NCI-H2081 treated with DMSO at 0.1 percent for 48 hours (cell line): Measurements from ENCODE around the gene PEX5L.

ENCODE experiments used
- DNase-seq: peaks from one replicate; lab custom pipeline; 2025; lab: John Stamatoyannopoulos, UW

PEX5L gene

DNA sequence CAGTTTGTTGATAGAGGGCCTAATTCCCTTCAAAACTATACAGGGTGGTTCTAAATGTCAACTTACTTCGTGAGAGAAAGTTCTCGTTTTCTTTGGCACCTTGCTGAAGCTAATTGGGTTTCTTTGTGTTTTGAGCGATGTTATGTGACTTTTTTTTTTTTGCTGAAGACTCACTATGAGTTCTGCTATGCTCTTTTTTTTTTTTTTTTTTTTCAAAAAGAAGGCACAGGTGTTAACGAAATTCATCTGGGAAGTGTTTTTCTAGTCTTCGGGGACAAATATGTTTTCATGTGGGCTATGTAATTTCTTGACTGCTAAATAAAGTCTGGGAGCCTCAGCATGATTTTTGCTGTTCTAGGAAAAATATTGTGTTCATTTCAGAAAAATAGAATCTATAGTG lies 81.5 kb downstream of the PEX5L start:
- DNase-seq = no peak

DNA sequence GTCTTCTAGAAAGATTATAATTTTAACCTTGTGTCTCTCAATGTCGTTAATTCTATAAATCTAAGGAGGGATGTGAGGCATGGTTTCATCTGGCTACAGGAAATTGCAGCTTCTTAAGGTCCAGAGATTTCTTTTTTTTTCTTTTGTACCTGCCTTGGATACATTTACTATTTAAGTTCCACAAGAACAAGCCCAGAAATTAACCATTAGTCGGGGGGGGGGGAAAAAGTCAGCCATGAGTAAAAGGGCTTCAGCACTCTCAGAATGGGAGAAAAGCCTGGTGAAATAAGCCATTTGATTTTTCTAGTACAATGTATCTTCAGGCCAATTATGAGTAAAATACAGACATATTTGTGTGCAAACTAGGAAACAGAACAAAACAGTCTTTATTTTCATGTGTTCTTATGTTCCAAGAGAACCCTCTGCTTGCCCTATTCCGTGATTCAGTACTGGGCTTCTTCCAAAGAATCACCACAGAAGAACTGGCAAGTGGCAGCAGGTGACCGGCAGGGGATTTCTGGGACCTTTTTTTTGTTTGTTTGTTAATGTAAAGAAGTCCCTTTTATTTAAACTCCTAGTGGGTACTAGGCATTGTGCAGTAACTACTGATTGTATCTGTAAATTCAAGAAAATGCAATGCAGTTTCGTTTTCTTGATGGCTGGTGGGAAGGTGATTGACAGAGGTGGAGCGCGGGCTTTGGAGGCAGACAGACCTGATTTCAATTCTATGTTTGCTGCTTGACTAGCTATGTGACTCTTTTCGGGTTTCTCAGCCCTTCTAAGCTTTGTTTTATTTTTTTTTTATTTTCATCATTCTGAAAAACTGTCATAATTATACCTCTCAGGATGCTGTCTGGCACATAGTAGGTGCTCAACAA lies 82.5 kb downstream of the PEX5L start:
- no peak for DNase-seq

DNA sequence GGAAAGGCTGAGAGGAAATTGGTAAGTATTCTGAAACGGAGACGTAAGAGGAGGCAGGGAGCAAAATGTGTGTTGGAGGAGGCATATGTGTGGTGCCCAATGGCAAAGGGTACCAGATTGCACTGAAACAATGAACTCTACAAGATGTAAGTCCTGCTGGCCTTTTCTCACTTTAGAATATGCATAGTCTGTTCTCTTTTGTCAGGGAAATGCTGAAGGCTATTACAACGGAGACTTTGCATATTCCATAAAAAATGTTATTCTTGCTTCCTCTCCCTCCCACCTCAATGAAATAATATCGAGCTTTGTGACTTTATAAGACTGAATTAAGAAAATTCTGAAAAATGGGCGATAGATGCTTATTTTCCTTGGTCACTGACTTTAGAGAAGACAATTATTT lies 85.9 kb downstream of the PEX5L start:
- no peak for DNase-seq

DNA sequence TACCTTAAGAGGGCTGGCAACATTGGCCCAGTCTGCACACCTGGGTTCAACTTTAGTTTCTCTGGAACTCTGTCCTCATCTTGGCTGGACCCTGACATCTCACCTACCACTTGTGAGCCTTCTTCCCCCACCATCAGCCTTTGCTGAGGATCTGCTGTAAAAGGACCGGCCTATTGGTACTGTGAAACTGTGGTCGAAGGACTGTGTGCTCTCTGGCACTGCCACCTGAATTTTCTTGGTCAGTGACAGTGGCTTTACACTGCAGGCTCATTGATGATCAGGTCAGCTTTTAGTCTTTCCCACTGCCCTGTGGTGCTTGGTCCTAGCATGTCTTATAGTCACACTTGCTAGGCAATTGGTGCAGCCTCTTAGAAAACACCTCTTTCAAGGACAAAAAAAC lies 86.9 kb downstream of the PEX5L start:
- no peak for DNase-seq

DNA sequence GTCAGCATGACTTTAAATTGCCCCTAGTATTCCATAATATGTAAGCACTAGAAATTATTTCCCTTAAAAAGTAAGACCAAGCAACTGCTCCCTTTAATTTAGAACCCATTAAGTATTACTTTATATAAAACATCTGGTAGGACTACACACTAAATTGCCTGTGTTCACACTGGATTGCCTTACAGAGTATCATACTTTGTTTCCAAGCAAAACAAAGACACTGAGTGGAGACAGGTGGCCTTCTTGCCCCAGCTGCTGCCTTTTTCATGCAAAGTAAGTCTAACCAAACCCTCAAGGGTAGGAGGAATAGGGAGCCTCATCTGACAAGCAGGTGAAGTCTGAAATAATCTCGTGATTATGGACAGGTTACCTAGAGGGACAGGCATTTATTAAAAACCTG lies 87.3 kb downstream of the PEX5L start:
- DNase-seq = peak; percentile 85

DNA sequence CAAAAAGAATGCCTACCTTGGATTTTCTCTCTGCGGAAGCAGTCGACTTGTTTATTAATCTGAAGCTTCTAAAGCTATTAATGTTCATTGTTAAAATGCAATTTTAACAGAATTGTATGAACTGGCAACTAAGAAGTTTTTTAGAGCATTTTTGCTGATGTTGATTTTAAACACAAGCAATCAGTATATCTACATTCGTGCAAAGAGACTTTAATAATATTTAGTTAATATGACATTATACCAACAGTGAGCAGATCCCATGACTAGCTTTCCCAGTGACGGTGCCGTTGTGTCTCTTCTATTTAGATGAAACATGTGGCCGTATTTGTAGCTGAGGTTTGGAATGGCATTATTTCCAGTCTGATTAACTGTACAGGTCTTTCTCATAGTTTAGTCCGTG lies 88.0 kb downstream of the PEX5L start:
- no peak for DNase-seq

DNA sequence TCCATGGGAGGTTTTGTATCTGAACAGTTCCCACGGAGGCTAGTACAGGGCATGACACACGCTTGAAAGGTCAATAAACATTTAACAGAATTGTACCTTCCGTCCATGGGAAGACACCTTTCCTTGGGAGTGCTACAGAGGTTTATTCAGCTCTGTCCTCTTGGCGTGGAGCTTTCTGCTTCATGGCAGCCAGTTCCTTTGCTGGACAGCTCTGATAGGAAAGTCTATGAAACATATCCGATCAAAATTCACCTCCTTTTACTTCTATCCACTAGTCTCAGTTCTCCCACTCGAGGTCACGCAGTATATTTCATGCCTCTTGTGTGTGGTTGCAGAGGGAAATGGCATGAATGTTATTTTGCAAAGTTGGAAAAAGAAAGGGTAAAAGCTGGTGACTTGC lies 91.2 kb downstream of the PEX5L start:
- DNase-seq = no peak

DNA sequence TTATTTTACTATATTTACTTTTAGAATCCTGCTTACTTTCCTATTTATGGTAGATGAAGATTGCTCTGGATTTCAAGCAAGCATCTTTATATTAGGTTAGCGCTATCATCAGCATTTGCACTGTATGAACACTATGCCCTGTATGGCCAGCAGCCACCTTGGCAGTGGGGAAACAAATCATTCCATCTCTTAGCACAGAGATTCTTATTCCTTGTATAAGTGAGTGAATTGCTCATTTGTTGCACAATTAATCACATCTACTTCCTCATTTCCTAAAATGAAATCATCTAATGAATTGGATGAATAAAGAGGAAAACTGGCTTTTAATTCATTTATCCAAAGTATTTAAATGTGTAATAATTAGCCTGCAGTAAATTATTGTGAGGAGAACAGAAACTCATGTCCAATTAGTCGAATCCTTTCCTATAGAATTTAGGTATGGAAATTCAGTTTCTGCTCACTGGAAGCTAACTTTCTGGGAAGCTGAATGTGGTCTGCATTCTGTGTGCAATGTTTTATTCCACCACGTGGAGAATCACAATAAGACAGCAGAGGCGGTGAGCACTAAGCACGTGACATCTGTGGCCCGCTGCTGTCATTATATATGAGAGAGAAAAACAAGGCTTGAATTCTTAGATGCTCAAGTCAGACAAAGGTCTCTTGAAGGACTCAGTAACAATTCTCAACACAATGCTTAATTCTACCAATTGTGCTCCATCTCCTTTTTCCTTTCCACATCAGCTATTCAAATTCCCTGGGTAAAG lies 93.4 kb downstream of the PEX5L start:
- DNase-seq = no peak

DNA sequence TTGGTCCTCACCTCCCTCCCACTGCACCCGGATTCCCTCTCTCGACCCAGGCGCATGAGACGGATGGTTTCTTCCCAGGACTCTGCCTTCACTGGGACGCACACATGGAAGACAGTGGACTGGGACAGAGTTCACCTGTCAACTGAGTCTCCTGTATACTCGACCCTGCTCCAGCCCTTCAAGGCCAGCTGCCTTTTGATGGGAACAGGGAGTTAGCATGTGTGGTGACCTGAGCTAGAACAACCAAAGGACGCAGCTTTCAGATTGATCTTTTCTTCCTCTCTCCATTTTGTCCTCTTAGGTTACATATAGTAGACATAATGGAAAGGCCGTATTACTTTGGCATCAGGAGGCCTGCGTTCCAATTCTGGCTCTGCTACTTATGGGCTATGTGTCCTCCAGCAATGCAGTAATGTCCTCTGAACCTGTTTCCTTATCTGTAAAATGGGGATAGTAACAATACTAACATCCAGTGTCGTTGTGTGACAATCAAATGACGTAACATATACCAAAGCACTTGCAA lies 94.1 kb downstream of the PEX5L start:
- DNase-seq = no peak

DNA sequence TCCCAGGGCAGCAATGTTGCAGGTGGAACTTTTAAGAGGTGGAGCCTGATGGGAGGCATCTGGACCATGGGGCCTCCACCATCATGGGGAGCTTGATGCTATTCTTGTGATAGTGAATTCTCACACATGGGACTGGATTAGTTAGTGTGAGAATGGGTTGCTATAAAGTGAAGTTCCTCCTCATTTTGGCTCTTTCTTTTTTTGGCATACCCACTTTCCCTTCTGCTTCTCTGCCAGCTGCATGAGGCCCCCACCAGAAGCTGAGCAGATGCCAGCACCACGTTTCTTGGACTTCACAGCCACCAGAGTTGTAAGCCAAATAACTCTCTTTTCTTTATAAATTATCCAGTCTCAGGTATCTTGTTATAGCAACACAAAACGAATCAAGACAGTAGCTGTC lies 101.0 kb downstream of the PEX5L start:
- no peak for DNase-seq

DNA sequence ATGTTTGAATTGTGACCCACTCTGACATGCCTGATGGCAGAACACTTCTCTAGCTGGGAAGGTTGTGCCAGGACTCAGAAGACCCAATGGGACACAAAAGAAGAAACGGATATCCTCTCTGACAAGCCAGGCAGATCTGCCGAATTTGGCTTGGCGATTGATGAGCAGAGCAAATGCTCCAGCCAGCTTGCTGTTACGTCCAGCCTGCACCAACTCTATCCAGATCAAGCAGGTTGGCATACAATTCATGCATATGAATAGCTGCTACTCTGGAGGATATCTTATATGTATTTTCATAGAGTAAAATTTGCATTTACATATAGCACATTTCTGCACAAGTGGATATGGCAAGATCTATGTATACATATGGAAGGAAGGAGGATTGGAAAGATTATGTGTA lies 102.8 kb downstream of the PEX5L start:
- DNase-seq = peak; percentile 27

DNA sequence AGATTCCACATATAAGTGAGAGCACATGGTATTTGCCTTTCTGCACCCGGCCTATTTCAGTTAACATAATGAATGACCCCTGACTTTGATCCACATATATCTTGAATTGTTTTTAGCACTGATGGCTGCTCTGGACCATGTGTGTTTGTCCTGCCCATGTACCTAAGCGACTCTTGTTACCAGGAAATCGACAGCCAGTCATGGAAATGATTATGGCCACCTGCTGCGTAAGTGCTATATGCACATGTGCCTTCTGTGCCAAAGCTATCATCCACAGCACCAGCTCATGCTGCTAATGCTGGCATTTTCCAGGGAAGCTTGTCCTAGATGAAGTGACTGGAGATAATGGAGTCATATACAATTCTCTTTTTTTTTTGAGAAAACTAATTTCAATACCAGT lies 103.7 kb downstream of the PEX5L start:
- DNase-seq = peak; percentile 100

DNA sequence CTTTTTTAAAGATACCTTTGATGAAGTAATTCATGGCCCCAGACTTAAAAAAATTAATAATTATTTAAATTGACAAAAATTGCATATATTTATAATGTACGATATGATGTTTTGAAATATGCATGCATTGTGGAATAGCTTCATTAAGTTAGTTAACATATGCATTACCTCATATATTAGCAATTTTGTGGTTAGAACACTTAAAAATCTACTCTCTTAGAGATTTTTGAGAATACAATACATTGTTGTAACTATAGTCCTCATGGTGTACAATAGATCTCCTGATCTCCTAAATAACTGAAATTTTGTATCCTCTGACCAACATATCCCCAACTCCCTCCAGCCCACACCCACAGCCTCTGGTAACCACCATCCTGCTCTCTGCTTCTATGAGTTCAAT lies 104.1 kb downstream of the PEX5L start:
- no peak for DNase-seq

DNA sequence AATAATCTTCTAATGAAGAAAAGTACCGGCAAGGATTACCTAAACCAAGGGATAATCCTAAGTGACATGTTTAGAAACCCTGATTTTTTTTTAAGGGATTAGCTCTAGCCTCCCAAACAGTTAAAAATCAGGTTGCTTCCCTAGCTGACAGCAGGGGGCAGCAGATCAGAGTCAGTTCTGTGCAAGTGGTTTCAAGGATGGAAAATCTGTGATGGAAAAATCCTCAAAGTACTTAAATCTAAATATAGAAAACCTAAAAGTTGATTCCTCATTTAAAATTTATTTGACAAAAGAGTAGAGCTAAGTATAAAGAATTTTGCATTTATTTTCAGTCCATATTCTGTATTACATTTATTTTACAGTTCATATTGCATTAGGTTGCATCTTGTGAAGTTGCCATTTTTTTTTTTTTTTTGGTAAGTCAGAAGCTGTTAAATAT lies 107.6 kb downstream of the PEX5L start:
- DNase-seq = peak; percentile 85

DNA sequence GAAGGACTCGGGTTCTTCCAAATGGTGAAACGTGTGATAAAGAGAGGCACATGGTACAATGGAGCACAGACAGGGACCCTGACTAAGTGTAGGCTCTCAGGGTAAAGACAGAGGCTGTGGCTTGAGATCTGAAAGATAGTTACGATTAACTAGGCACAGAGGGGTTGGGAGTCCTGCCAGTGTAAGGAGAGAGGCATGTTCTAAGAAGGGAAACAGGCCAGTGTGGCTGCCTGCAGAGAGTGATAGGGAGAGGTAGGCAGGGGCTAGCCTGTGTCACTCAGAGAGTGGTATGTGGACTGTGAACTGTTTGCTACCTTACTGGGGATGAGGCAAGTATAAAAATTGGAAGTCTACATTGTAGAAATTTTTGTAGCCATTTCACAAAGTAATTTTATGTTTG lies 109.5 kb downstream of the PEX5L start:
- no peak for DNase-seq

DNA sequence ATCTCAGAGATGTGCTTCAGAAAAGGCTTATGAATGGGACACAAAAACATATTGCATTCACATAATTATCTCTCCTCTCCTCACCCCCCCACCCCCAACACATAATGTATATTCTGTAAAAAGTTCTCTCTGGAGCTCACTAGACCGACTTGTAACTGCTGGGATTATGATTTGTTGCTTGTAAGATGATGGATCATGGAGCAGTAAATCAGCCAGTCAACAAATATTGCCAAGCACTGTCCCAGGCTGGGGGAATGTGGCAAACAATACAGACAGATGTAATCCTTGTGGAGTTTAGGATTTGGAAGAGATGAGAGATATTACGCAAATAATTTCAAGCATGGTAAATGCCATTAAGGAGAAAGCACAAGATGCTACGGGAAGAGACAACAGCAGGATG lies 114.8 kb downstream of the PEX5L start:
- DNase-seq = no peak

DNA sequence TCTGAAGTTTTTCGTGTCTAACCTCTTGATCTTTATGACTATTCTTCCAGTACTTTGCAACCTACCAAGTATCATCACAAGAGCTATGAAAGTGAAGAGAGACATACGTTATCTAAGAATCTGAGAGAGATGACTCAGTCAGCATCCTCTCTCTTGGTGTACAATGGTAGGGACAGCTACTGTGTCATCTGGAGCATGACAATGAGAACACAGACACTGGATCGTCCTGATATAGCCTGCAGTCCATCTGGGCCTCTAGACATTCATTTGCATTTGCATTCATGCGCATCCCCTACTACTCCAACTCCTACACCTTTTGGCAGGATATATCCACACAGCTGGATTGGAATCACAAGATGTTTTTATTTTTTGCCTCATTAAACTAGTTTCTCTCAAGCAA lies 115.2 kb downstream of the PEX5L start:
- DNase-seq = no peak

DNA sequence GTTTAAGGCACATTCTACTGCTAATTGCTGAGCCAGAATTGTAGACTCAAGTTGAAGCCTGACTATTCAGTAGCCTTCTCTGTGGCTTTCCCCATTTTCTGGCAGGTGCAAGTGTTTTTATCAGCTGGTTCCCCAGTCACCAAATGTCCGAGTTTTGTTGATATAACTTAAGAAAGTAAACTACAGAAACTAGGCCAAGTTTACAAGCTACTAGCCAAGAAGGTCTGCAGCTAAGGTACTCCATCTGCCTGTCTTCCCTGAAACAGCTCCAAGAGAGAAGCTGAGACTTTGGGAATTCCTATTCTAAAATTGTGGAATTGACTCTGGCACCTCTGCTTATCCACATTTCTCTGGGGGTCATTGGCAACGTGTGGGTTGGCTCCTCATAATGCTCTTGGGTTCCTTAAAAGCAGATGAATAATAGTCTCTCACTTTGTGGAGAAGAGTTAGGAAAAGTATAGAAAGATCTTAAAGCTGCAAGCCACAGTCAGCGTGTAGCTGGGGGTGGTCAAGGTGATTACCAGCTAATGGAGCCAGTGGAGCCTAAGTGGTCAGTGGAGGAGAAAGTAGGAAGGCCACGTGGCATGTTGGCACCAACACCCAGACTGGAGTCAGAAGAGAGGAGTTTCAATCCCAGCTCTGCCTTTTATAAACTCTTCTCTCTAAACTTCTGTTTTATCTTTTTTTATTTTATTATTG lies 128.8 kb downstream of the PEX5L start:
- DNase-seq = no peak

DNA sequence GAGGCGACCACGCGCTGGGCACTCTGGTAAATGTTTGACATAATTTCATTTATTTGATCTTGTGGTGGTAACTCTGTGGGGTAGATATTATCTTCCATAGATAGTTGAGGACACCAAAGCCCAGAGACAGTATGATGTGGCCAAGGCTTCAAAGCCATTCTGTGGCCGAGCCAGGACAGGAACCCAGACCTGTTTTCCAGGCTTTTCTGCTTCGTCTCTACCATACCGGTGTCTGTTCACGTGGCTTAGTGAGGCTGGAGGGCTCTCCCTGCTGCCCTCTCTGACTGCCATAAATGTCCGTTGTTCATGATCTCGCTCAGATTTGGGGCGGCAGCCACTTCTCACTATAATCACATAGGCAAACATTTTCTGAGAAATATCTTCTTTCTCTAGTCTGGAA lies 134.7 kb downstream of the PEX5L start:
- DNase-seq = no peak

DNA sequence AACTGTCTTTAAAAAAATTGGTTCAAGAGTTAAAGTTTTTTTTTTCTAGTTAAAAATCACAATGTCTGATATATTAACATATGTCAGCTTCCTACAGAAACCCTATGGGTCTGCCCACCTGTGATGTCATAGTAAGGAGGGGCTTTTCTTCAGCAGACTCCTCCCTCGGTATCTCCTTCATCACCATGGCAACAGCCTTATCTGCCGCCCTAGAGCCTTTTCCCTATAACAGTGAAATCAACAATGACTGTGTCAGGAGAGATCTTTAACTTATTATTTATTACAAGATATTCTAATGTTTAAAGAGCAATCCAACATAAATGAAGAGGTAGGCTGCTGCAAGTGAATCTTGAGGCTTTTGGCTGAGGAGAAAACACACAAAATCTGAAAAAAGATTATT lies 138.7 kb downstream of the PEX5L start:
- DNase-seq = peak; percentile 39

DNA sequence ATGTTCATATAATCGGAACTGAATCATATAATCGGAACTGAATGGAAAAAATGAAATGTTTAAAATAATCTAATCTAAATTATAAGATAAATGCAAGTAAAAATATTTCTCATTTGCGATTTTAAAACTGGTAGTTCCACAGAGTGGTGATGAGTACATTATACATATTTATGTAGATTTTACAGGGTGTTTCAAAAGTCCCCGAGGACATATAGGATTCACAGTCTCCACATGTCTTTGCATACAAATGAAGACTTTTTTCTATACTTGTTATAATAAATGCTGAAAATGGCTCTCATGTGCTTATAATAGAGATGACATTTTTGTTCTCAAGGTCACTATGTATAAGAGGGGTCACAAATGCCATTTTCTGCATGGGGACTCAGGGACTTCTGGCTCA lies 139.5 kb downstream of the PEX5L start:
- DNase-seq = no peak

DNA sequence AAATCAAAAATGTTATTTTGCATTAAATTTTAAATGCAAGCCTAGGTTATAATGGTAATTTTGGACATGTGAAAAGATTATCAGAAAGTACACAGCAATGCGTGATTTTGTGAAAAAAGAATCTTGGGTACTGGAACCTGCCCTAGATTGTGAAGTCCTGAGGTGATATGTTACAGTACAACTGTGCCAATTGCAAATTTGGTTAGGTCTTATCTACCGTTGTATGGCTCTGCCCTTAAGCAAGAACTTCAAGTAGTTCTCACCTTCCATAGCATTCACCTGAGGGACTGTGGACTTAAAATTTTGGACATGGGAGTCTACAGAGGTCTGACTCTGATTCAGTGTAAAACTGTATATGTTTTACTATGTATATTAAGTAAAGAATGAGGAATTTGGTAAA lies 140.2 kb downstream of the PEX5L start:
- DNase-seq = no peak

DNA sequence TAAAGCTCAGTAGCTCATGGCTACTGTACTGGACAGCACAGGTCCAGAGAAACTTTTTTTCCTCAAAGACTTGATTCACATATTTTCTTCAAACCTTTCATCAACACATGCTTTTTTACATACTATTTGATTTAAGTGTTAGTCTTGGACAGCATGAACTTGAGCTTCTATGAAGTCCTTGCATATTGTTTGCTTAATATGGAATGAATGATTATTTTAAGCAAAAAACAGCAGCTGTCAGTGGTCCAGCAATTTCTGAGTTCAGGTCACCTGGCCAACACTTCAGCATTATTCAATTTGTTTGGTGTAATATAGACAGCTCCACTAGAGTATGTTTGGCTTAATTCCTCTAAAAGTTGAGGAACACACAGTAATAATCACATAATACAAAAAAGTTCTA lies 141.4 kb downstream of the PEX5L start:
- DNase-seq = no peak
